ENCODE measurements around the gene NSD1. TPM values are rescaled to one million over a fixed set of nuclear protein-coding genes. Genes with fewer than 3 reads are reported as not detected.

NSD1 gene
- total RNA-seq, 2 experiments from 2014 or later: 96.2 to 101 TPM

DNA sequence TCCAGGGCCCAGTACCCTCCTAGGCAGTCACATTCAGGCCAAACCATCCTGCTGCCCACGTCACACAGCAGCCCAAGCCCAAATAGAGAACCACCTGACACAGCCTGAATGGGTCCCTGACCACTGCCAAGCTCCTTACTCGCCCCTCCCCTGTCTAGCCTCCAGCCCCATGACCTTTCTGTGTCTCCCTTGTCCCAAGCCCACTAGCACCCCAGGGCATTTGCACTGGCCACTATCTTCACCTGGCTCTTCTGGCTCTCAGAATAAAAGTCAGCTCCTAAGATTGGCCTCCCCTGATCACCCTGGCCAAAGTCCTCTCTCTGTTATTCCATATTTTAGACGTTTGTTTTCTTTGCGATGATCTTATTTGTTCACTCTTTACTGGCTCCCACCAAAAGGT lies 26.4 kb upstream of the NSD1 start:
- Mint-ChIP-seq H3K27ac (no peak overlapping the region), H3K4me3 (no peak overlapping the region), H3K4me1 (peaks cover 3% of the 10 kb centered on the region), H3K36me3 (no peaks in the 10 kb centered on the region), H3K27me3 (peaks cover 1% of the 10 kb centered on the region), H3K9me3 (no peaks in the 10 kb centered on the region)
- ATAC-seq (ENCODE audit: low read depth) (no peak), DNase-seq (no peak)
- POLR2A ChIA-PET: no interaction called here

DNA sequence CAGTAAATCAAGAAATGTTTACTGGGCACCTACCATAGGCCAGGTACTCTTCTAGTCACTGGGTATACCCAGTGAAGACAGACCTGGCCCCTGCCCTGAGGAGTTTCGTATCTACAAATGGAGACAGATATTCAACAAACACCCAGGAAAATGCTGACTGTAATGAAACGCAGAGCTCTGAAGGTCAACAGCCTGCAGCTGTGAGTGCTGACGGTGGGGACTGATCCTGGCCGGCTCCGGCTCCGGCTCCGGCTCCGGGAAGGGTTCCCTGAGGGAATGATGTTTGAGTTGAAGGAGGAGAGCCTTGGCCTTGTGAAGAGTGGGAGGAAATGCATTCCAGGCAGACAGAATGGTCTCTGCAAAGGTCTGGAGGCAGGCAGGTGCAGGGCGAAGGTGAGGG lies 23.8 kb upstream of the NSD1 start:
- Mint-ChIP-seq H3K4me1 (peaks cover 12% of the 10 kb centered on the region), H3K4me3 (no peak overlapping the region), H3K27me3 (peaks cover 1% of the 10 kb centered on the region), H3K9me3 (no peaks in the 10 kb centered on the region), H3K36me3 (no peaks in the 10 kb centered on the region), H3K27ac (no peak overlapping the region)
- POLR2A ChIA-PET: no interaction called here
- ATAC-seq (ENCODE audit: low read depth) (no peak), DNase-seq (no peak)

DNA sequence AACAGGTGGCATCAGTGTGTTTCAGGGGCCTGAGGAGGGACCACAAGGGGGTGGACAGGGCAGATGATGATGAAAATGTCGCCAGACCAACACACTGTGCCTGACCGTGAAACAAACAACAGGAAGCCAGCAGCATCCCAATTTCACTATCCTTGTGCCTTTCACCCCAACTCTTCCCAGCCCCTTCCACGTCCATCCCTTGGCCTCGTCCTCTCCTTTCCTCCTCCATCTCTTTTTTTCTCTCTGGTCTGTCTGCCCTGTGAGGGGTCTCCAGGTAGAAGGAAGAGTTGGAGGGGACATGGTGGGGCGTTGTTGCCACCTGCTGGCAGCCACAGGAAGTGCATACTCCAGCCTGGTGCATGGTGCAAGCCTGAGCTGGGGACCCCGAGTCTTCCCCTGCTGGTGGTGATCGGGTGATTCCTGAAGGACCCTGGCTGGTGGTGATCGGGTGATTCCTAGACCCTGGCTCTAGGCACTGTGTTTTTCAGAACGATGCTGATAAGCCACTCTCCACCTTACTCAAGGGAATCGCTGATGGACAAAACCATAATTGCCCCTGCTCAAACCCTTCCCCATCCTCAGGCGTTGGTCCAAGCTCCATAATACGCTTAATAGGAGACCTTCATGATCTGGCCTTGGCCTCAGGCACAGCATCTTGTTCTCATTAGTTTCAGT lies 21.7 kb upstream of the NSD1 start:
- DNase-seq (peak; percentile 75), ATAC-seq (ENCODE audit: low read depth) (peak; percentile 47)
- no peaks in the 10 kb centered on the region for H3K36me3 Mint-ChIP-seq
- H3K4me1 Mint-ChIP-seq: peaks cover 21% of the 10 kb centered on the region
- no peaks in the 10 kb centered on the region for H3K9me3 Mint-ChIP-seq
- peaks cover 1% of the 10 kb centered on the region for H3K27me3 Mint-ChIP-seq
- H3K4me3 Mint-ChIP-seq: no peak overlapping the region
- H3K27ac Mint-ChIP-seq: no peak overlapping the region
- POLR2A ChIA-PET: no interaction called here

DNA sequence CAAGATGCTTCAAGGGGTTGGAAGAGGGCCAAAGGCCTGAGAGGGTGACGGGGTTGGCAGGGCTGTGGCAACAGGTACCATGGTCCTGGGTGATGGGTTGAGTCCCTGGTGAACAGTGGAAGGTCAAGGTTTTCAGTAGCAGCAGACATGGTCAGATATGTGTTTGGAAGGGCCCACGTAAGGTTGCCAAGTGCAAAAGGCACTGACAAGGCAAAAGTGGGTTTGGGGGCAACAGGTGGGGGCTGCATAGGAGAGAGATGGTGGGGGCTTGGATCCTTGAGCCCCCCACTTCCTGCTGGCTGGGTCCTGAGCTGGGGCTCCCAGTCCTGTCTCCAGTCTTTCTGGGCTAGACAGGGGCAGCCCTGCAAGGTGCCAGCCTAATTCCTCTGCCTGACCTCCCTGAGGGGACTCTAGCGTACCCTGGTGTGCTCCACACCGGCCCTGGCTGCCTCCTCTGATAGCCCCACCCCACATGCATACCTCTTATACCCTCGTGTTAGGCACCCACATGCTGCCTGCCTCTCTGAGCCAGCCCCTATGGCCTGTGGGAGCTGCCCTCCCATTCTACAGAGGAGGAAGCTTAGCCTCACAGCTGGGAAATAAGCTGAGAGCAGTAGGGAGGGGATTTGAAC lies 20.9 kb upstream of the NSD1 start:
- POLR2A ChIA-PET: interaction anchor here (0.9 to 1.0 kb wide), 2 partner anchors 21 to 452 kb away, joined by 4 to 5 read pairs; partner anchors contain the start of gene NSD1

DNA sequence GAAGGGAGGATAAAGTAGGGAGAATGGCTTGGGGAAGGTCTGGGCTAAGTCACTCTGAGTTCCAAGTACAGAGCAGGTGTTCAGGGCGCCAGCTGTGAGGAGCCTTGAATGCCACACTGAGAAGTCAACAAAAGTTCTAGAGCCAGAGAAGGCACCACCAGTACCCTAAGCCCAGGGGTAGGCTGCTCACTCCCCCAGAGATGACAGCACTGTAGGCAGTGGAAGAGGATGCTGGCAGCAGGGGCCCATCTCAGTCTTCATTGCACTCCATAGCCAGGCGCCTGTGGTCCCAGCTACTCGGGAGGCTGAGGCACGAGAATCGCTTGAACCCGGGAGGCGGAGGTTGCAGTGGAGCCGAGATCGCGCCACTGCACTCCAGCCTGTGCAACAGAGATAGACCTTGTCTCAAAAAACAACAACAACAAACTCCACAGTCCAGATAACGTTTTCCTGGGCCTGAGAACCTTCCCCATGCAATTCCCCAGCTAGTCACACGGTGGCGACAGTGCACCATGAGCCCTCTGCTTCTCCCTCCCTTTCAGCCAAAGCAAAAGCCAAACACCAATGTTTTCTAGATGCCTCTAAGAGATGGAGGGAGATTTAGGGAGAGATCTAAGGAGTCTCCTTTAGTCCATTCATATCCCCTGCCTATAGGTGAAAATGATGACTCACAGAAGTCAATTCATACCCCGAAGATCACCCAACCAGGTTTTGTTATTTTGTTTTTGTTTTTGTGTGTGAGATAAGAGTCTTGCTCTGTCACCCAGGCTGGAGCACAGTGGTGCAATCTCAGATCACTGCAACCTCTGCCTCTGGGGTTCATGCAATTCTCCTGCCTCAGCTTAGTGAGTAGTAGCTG lies 19.8 kb upstream of the NSD1 start:
- POLR2A ChIA-PET: interaction anchor here (0.9 to 1.7 kb wide), 5 partner anchors 20 to 454 kb away, joined by 3 to 10 read pairs (median 4); partner anchors contain the start of gene NSD1
- peak overlapping the region; percentile 40 for H3K27ac Mint-ChIP-seq

More for the DNA sequence above, 20.9 kb upstream of the NSD1 start:
- no peak overlapping the region for H3K27ac Mint-ChIP-seq
- no peak overlapping the region for H3K4me3 Mint-ChIP-seq
- peaks cover 24% of the 10 kb centered on the region for H3K4me1 Mint-ChIP-seq
- H3K9me3 Mint-ChIP-seq: no peaks in the 10 kb centered on the region
- peaks cover 1% of the 10 kb centered on the region for H3K27me3 Mint-ChIP-seq
- H3K36me3 Mint-ChIP-seq: no peaks in the 10 kb centered on the region
- ATAC-seq (ENCODE audit: low read depth): no peak
- DNase-seq: no peak

DNA sequence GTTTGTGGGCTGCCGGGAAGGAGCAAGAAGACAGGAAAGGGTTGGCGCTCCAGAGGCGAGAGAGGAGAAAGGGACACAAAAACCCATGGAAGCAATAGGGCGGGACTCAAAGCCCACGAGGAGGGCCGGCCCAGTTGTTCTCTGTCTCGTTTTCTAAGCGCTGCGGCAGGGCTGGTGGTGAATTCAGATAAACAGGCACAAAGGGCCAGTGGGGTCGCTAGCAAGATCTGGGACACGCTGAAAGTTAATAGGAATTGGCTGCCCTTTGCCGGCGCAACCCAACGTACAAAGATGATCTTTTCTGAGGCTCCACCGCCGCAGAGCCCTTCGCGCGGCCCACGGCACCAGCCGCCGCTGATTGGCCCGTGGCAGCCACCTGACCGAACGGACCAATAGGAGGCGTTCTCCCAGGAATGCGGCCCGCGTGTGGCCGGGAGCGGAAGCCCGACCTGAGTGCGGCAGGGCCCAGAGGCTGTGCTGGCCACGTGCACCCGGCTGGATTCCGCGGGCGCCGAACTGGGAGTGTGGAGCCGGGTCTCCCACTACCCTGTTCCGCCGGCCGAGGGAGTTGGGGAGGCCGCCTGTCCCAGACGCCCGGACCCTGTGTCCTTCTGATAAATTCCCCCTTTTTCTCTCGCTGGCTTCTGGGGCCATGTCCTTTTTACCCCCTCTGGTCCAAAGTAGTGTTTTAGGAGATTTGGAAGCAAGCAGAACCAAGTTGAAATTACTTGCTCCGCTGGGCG lies 16.8 kb upstream of the NSD1 start:
- no peaks in the 10 kb centered on the region for H3K36me3 Mint-ChIP-seq
- H3K4me1 Mint-ChIP-seq: peaks cover 23% of the 10 kb centered on the region
- ATAC-seq (ENCODE audit: low read depth) (peak; percentile 93), DNase-seq (peak; percentile 86)
- H3K27me3 Mint-ChIP-seq: no peaks in the 10 kb centered on the region
- peak overlapping the region; percentile 86 for H3K27ac Mint-ChIP-seq
- H3K9me3 Mint-ChIP-seq: no peaks in the 10 kb centered on the region
- peak overlapping the region; percentile 67 for H3K4me3 Mint-ChIP-seq
- POLR2A ChIA-PET: interaction anchor here (3.2 kb wide), 1 partner anchor 16 kb away, joined by 17 read pairs; the partner anchor contains the start of gene NSD1

More for the DNA sequence above, 19.8 kb upstream of the NSD1 start:
- peak; percentile 40 for ATAC-seq (ENCODE audit: low read depth)
- H3K27me3 Mint-ChIP-seq: peaks cover 1% of the 10 kb centered on the region
- peaks cover 24% of the 10 kb centered on the region for H3K4me1 Mint-ChIP-seq
- no peaks in the 10 kb centered on the region for H3K9me3 Mint-ChIP-seq
- peak overlapping the region; percentile 59 for H3K4me3 Mint-ChIP-seq
- peak; percentile 86 for DNase-seq
- H3K36me3 Mint-ChIP-seq: no peaks in the 10 kb centered on the region

DNA sequence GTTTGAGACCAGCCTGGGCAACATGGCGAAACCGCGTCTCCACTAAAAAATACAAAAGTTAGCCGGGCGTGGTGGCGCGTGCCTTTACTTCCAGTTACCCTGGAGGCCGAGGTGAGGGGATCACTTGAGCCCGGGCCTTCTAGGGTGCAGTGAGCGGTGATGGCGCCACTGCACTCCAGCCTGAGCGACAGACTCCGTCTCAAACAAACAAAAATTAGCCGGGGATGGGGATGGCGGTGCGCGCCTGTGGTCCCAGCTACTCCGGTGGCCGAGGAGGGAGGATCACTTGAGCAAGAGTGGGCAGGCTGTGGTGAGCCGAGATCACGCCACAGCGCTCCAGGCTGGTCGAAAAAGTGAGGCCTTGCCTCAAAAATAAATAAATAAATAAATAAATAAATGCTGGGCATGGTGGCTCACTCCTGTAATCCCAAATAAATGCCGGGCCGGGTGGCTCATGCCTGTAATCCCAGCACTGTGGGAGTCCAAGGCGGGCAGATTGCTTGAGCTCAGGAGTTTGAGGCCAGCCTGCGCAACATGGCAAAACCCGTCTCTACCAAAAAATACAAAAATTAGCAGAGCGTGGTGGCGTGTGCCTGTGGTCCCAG lies 16.0 kb upstream of the NSD1 start:
- DNase-seq (no peak), ATAC-seq (ENCODE audit: low read depth) (no peak)
- H3K4me1 Mint-ChIP-seq: peaks cover 21% of the 10 kb centered on the region
- no peaks in the 10 kb centered on the region for H3K36me3 Mint-ChIP-seq
- no peaks in the 10 kb centered on the region for H3K9me3 Mint-ChIP-seq
- POLR2A ChIA-PET: interaction anchor here (3.2 kb wide), 1 partner anchor 16 kb away, joined by 17 read pairs; the partner anchor contains the start of gene NSD1
- no peak overlapping the region for H3K27ac Mint-ChIP-seq
- H3K4me3 Mint-ChIP-seq: no peak overlapping the region
- H3K27me3 Mint-ChIP-seq: peaks cover 2% of the 10 kb centered on the region

DNA sequence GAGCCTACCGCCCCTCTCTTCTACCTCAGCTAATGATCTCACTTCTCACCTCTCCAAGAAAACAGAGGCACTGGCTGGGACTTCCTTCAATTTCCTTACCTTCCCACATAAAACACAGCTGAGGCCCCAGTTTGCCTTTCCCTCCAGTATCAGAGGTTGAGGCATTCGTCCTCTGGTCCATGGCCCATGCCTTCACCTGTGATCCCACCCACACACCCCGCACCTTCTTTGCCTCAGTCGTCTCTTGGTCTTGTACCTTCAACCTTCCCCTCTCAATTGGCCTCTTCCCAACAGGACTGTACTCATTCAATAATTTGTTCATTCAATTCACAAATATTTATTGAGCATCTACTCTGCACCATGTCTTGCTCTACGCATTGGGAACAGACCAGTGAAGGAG lies 11.0 kb upstream of the NSD1 start:
- Mint-ChIP-seq H3K9me3 (no peaks in the 10 kb centered on the region), H3K27ac (no peak overlapping the region), H3K36me3 (no peaks in the 10 kb centered on the region), H3K27me3 (peaks cover 5% of the 10 kb centered on the region), H3K4me1 (no peaks in the 10 kb centered on the region), H3K4me3 (no peak overlapping the region)
- no peak for ATAC-seq (ENCODE audit: low read depth)
- no peak for DNase-seq
- POLR2A ChIA-PET: no interaction called here

DNA sequence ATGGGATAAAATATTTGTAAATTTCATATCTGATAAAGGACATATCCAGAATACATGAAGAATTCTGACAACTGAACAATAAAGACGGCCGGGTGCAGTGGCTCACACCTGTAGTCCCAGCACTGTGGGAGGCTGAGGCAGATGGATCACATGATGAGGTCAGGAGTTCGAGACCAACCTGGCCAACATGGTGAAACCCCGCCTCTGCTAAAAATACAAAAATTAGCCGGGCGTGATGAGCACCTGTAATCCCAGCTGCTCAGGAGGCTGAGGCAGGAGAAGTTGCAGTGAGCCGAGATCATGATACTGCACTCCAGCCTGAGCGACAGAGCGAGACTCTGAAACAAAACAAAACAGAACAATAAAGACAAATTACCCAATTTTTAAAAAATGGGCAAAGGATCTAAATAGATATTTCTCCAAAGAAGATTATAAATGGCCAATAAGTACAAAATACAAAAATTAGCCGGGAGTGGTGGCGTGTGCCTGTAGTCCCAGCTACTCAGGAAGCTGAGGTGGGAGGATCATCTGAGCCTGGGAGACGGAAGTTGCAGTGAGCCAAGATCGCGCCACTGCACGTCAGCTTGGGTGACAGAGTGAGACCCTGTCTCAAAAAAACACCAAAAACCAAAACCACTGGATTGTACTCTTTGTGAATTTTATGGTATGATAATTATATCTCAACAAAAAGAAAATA lies 9.6 kb upstream of the NSD1 start:
- POLR2A ChIA-PET: interaction anchor here (1.0 kb wide), 1 partner anchor 9 kb away, joined by 3 read pairs; no protein-coding TSS in a partner anchor
- Mint-ChIP-seq H3K9me3 (no peaks in the 10 kb centered on the region), H3K4me3 (no peak overlapping the region), H3K36me3 (no peaks in the 10 kb centered on the region), H3K27me3 (peaks cover 5% of the 10 kb centered on the region), H3K4me1 (peaks cover 10% of the 10 kb centered on the region), H3K27ac (no peak overlapping the region)
- no peak for DNase-seq
- no peak for ATAC-seq (ENCODE audit: low read depth)

DNA sequence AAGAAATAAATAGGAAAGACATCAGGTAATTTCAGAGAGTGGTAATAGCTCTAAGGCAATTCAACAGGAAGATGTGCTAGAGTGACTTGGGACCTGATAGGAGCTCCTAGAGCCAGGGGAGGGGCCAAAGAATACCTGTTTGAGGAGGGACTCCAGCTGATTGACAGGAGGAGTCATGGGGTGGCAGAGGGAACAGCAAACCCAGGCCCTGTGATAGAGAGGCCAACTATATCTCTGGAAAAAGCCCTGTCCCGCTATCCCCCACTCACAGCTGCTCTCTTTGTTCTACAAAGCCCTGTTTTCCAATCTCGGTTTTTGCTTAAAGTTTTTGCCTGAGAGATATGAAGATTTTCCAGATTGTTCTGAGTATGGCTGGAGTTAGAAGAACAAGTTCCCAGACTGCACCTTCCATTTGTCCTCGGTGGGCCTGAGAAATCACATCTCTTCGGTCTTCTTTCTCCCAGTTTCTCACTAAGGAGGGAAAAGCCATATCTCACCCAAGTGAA lies 9.0 kb upstream of the NSD1 start:
- Mint-ChIP-seq H3K9me3 (no peaks in the 10 kb centered on the region), H3K27ac (no peak overlapping the region), H3K36me3 (no peaks in the 10 kb centered on the region), H3K27me3 (peaks cover 5% of the 10 kb centered on the region), H3K4me1 (peaks cover 16% of the 10 kb centered on the region), H3K4me3 (no peak overlapping the region)
- POLR2A ChIA-PET: interaction anchor here (1.0 kb wide), 1 partner anchor 9 kb away, joined by 3 read pairs; no protein-coding TSS in a partner anchor
- DNase-seq: no peak
- no peak for ATAC-seq (ENCODE audit: low read depth)

DNA sequence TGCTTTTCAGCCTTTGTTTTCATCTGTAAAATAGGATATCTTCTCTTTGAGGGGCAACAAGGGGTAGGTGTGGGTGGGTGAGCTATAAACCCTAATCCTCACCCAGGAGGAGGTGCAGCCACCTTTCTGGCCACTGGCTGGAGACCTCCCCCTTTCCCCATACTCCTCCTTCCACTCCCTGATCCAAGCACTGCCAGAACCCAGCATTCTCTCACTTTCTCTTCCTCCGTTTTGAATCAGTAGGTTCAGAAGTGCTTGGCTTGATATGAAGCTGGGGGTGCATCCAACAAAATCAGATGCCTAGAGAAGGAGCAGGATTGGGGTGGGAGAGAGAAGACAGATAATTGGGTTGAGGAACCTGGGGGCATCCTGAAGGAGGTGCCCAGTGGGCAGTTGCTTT lies 6.8 kb upstream of the NSD1 start:
- POLR2A ChIA-PET: interaction anchor here (1.1 kb wide), 1 partner anchor 8 kb away, joined by 3 read pairs; no protein-coding TSS in a partner anchor
- H3K9me3 Mint-ChIP-seq: no peaks in the 10 kb centered on the region
- H3K4me3 Mint-ChIP-seq: no peak overlapping the region
- DNase-seq: no peak
- H3K4me1 Mint-ChIP-seq: peaks cover 20% of the 10 kb centered on the region
- H3K36me3 Mint-ChIP-seq: no peaks in the 10 kb centered on the region
- no peak for ATAC-seq (ENCODE audit: low read depth)
- H3K27ac Mint-ChIP-seq: no peak overlapping the region
- H3K27me3 Mint-ChIP-seq: peaks cover 5% of the 10 kb centered on the region

DNA sequence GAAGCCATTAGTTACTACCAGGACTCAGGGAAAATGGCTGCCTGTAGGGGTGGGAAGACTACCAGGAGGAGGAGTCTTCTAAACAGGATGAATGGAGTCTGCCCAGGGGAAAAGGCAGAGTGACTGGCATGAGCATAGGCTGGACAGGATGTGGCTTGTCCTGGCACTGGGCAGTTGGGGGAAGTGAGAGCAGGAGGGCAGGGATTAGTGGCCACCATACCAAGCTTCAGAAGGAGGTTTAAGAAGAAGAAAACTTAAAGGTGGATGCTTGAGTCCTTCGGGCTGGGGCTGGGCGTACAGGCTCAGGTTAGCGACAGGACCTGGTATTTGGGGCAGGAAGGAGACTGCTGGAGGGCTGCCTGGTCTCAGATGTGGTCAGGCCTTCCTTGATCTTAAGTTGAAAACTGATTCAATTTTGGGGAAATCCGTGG lies 5.0 kb upstream of the NSD1 start:
- H3K27me3 Mint-ChIP-seq: no peaks in the 10 kb centered on the region
- ATAC-seq (ENCODE audit: low read depth) (no peak), DNase-seq (no peak)
- no peaks in the 10 kb centered on the region for H3K36me3 Mint-ChIP-seq
- H3K4me3 Mint-ChIP-seq: peak overlapping the region; percentile 61
- H3K4me1 Mint-ChIP-seq: peaks cover 20% of the 10 kb centered on the region
- no peaks in the 10 kb centered on the region for H3K9me3 Mint-ChIP-seq
- H3K27ac Mint-ChIP-seq: peak overlapping the region; percentile 43
- POLR2A ChIA-PET: no interaction called here

Data from activated naive CD8-positive, alpha-beta T cell treated with anti-CD3 and anti-CD28 coated beads, Interleukin-2, amount 10 ng/mL, durations not matched to agents 7 days and 5 days (primary cell).